ENCODE measurements around the gene S100A7A. TPM values are rescaled to one million over a fixed set of nuclear protein-coding genes. Genes with fewer than 3 reads are reported as not detected.

Gene S100A7A
- total and polyA plus RNA-seq, 2 donors (not counting 3 experiments of a cell fraction or from before 2014, with no cell fraction given): not detected

- ChIA-PET POLR2A (no interaction called here), CTCF (no interaction called here)
- H3K4me3 ChIP-seq (replicated peaks in 1 of 3; ENCODE audit: insufficient read depth in 1 of 3, low read depth in 1 of 3, low read length in 3 of 3): no peak overlapping the region
- no TSS peak for BruUV-seq (replicated peaks)
- H3K9me1 ChIP-seq (replicated peaks; ENCODE audit: control insufficient read depth, extremely low read depth, insufficient read depth, low read length): no peaks in the 10 kb centered on the region
- H3K27me3 ChIP-seq (ENCODE audit: control insufficient read depth in 2 of 2, insufficient read depth in 2 of 2, low read length in 2 of 2): no peaks in the 10 kb centered on the region
- H3K36me3 ChIP-seq (ENCODE audit: control insufficient read depth in 2 of 2, extremely low read depth in 1 of 2, insufficient read depth in 2 of 2, low read length in 2 of 2): no peaks in the 10 kb centered on the region
- no peak overlapping the region for H3K4me2 ChIP-seq (ENCODE audit: insufficient read depth, low read length)
- no peak for FAIRE-seq
- H4K20me1 ChIP-seq (replicated peaks; ENCODE audit: control insufficient read depth, extremely low read depth, insufficient read depth, low read length): no peaks in the 10 kb centered on the region
- TF ChIP-seq POLR2A (IDR thresholded peaks at IDR 0.05; ENCODE audit: low read depth, low read length) (no peak), POLR2AphosphoS5 (IDR thresholded peaks at IDR 0.05; ENCODE audit: insufficient read depth, low read depth, low read length) (no peak), MAX (IDR thresholded peaks at IDR 0.05; ENCODE audit: insufficient read depth, insufficient read length) (no peak), JUN (IDR thresholded peaks at IDR 0.05; ENCODE audit: borderline replicate concordance, insufficient read depth, insufficient read length, low read depth) (no peak)
- H3K9me3 ChIP-seq (replicated peaks; ENCODE audit: control insufficient read depth, insufficient read depth, low read length): no peaks in the 10 kb centered on the region
- dilution Hi-C loops (cut with MboI; ENCODE audit: extremely low pct_ligation_motif_present, low sequenced_read_pairs) (no loop called here), intact Hi-C loops (cut with micrococcal nuclease) (no loop called here)
- DNase-seq (ENCODE audit: low read depth, low spot score): no peak
- H2AFZ ChIP-seq (ENCODE audit: low read depth, low read length): no peak overlapping the region
- H3K4me1 ChIP-seq (ENCODE audit: control insufficient read depth, extremely low read depth, insufficient read depth, low read length): no peaks in the 10 kb centered on the region
- H3K27ac ChIP-seq (ENCODE audit: insufficient read depth, low read depth, low read length): no peak overlapping the region
- H3K79me2 ChIP-seq (ENCODE audit: control insufficient read depth, insufficient read depth, low read length): no peaks in the 10 kb centered on the region
- H3K9ac ChIP-seq (replicated peaks; ENCODE audit: extremely low read depth, insufficient read depth, low read length): no peak overlapping the region
Measured at GRCh38 chr1:153379591-153379990, 36.7 kb upstream of the S100A7A start.

GRCh38 chr1:153380711-153381110 lies 35.6 kb upstream of the S100A7A start:
- Histone ChIP-seq H3K36me3 (ENCODE audit: control insufficient read depth in 2 of 2, extremely low read depth in 1 of 2, insufficient read depth in 2 of 2, low read length in 2 of 2) (no peaks in the 10 kb centered on the region), H3K27me3 (ENCODE audit: control insufficient read depth in 2 of 2, insufficient read depth in 2 of 2, low read length in 2 of 2) (no peaks in the 10 kb centered on the region), H3K9me1 (replicated peaks; ENCODE audit: control insufficient read depth, extremely low read depth, insufficient read depth, low read length) (no peaks in the 10 kb centered on the region), H3K79me2 (ENCODE audit: control insufficient read depth, insufficient read depth, low read length) (no peaks in the 10 kb centered on the region), H3K4me2 (ENCODE audit: insufficient read depth, low read length) (no peak overlapping the region), H4K20me1 (replicated peaks; ENCODE audit: control insufficient read depth, extremely low read depth, insufficient read depth, low read length) (no peaks in the 10 kb centered on the region), H3K9ac (replicated peaks; ENCODE audit: extremely low read depth, insufficient read depth, low read length) (no peak overlapping the region), H3K4me1 (ENCODE audit: control insufficient read depth, extremely low read depth, insufficient read depth, low read length) (no peaks in the 10 kb centered on the region), H3K9me3 (replicated peaks; ENCODE audit: control insufficient read depth, insufficient read depth, low read length) (no peaks in the 10 kb centered on the region), H3K4me3 (replicated peaks in 1 of 3; ENCODE audit: insufficient read depth in 1 of 3, low read depth in 1 of 3, low read length in 3 of 3) (no peak overlapping the region), H2AFZ (ENCODE audit: low read depth, low read length) (no peak overlapping the region), H3K27ac (ENCODE audit: insufficient read depth, low read depth, low read length) (no peak overlapping the region)
- no peak for FAIRE-seq
- ChIA-PET POLR2A (no interaction called here), CTCF (no interaction called here)
- no peak for TF ChIP-seq MAX (IDR thresholded peaks at IDR 0.05; ENCODE audit: insufficient read depth, insufficient read length)
- TF ChIP-seq JUN (IDR thresholded peaks at IDR 0.05; ENCODE audit: borderline replicate concordance, insufficient read depth, insufficient read length, low read depth): no peak
- no peak for TF ChIP-seq GATA2 (IDR thresholded peaks at IDR 0.05; ENCODE audit: insufficient read depth, insufficient read length, low read depth, low read length)
- no peak for TF ChIP-seq MYC (IDR thresholded peaks at IDR 0.05; ENCODE audit: low read depth, low read length)
- no peak for TF ChIP-seq POLR2A (IDR thresholded peaks at IDR 0.05; ENCODE audit: low read depth, low read length)
- no peak for TF ChIP-seq POLR2AphosphoS5 (IDR thresholded peaks at IDR 0.05; ENCODE audit: insufficient read depth, low read depth, low read length)
- no peak for TF ChIP-seq EZH2 (IDR thresholded peaks at IDR 0.05; ENCODE audit: borderline replicate concordance, low read depth, low read length, severe bottlenecking)
- TF ChIP-seq CTCF (IDR thresholded peaks at IDR 0.05; ENCODE audit: extremely low read depth in 1 of 2, insufficient read depth in 1 of 2, low read depth in 1 of 2, low read length in 2 of 2): no peak
- TF ChIP-seq FOS (IDR thresholded peaks at IDR 0.05; ENCODE audit: borderline replicate concordance, insufficient read depth, low read length): no peak
- intact Hi-C loops (cut with micrococcal nuclease) (no loop called here), dilution Hi-C loops (cut with MboI; ENCODE audit: extremely low pct_ligation_motif_present, low sequenced_read_pairs) (no loop called here)
- BruUV-seq (replicated peaks): no TSS peak
- DNase-seq (ENCODE audit: low read depth, low spot score): no peak

All from endothelial cell of umbilical vein (primary cell).